Smooth muscle cell (in vitro differentiated cells): ENCODE data around the gene TCL1B. TPM values are rescaled to one million over a fixed set of nuclear protein-coding genes. Genes with fewer than 3 reads are reported as not detected.

Experiments
- DNase-seq: peaks from one replicate; lab custom pipeline; 2025; ENCODE audit not compliant: unreplicated experiment; lab: John Stamatoyannopoulos, UW
- H2AFZ ChIP-seq: fragments of 200-600 bp; sonication (generic); 2 replicates; pipeline ENCODE4 v1.6.0; 2016; ENCODE audit warnings: antibody characterized with exemption, low read depth, mild to moderate bottlenecking
- H3F3A ChIP-seq: fragments of 200-600 bp; sonication (generic); 2 replicates; pipeline ENCODE4 v1.6.0; 2017; ENCODE audit warnings: antibody characterized with exemption, low read depth
- H3K27ac ChIP-seq: fragments of 200-600 bp; sonication (generic); 2 replicates; pipeline ENCODE4 v1.5.1; 2016; ENCODE audit warnings: low read depth, mild to moderate bottlenecking
- H3K27me3 ChIP-seq: fragments of 200-600 bp; sonication (generic); 2 replicates; pipeline ENCODE4 v1.6.1; 2016; ENCODE audit warnings: low read depth, mild to moderate bottlenecking
- H3K36me3 ChIP-seq: fragments of 200-600 bp; sonication (generic); 2 replicates; pipeline ENCODE4 v1.5.1; 2016; ENCODE audit warnings: low read depth
- H3K4me1 ChIP-seq: fragments of 200-600 bp; sonication (generic); 2 replicates; pipeline ENCODE4 v1.5.1; 2016; ENCODE audit warnings: low read depth
- H3K4me2 ChIP-seq: fragments of 200-600 bp; sonication (generic); 2 replicates; pipeline ENCODE4 v1.6.0; 2016; ENCODE audit warnings: mild to moderate bottlenecking
- H3K4me3 ChIP-seq: fragments of 200-600 bp; sonication (generic); 2 replicates; pipeline ENCODE4 v1.5.1; 2016; ENCODE audit warnings: mild to moderate bottlenecking
- H3K79me2 ChIP-seq: fragments of 200-600 bp; sonication (generic); 2 replicates; pipeline ENCODE4 v1.6.0; 2016; ENCODE audit warnings: low read depth, mild to moderate bottlenecking
- H3K9ac ChIP-seq: fragments of 200-600 bp; sonication (generic); 2 replicates; pipeline ENCODE4 v1.6.0; 2016; ENCODE audit warnings: low read depth
- H3K9me3 ChIP-seq: fragments of 200-600 bp; sonication (generic); replicated peaks from 2 replicates; pipeline ENCODE4 v1.5.1; 2016; ENCODE audit warnings: low read depth
- H4K20me1 ChIP-seq: fragments of 200-600 bp; sonication (generic); 2 replicates; pipeline ENCODE4 v1.6.0; 2016; ENCODE audit warnings: low read depth
- CTCF ChIP-seq: fragments of 200-600 bp; sonication (generic); IDR thresholded peaks from 2 replicates; pipeline ENCODE4 v1.5.1; 2017; ENCODE audit warnings: borderline replicate concordance, mild to moderate bottlenecking, antibody characterized with exemption; ENCODE audit not compliant: insufficient read depth, poor library complexity, severe bottlenecking
- WGBS: methylation state at CpG from one replicate; pipeline ENCODE4 v1.1.7; 2016; ENCODE audit warnings: low lambda C conversion rate; 5-methylcytosine and 5-hydroxymethylcytosine counted together
- polyA plus RNA-seq: library from polyadenylated mRNA; unstranded; fragments of >200 nt; fragmentation: Nextera tagmentation; extraction: Ambion mirVana; gene quantifications from 2 replicates; pipeline ENCODE4 v1.2.1, GENCODE V29; 2016
- total RNA-seq: library from RNA; depleted of rRNA; stranded (reverse); fragments of >200 nt; gene quantifications from 2 replicates; pipeline ENCODE4 v1.2.3, GENCODE V29; 2014

TCL1B gene
- total and polyA plus RNA-seq, 2 experiments from 2014 or later: not detected

GRCh38 chr14:95703341-95703740 is 17.1 kb downstream of the TCL1B start:
- Histone ChIP-seq H3K27me3 (no peaks in the 10 kb centered on the region), H3K4me2 (no peak overlapping the region), H3K4me3 (no peak overlapping the region), H4K20me1 (no peaks in the 10 kb centered on the region), H2AFZ (no peak overlapping the region), H3K9me3 (no peaks in the 10 kb centered on the region), H3K79me2 (no peaks in the 10 kb centered on the region), H3K4me1 (peaks cover 25% of the 10 kb centered on the region), H3K36me3 (no peaks in the 10 kb centered on the region), H3F3A (no peaks in the 10 kb centered on the region), H3K27ac (no peak overlapping the region), H3K9ac (no peak overlapping the region)
- 83% methylated on average over 3 of the region's 3 CpGs for WGBS
- TF ChIP-seq CTCF: no peak
- DNase-seq: no peak

- H3K4me3 ChIP-seq: no peak overlapping the region
Measured at GRCh38 chr14:95703805-95704204, 17.6 kb downstream of the TCL1B start.

GRCh38 chr14:95705518-95705917 is 19.3 kb downstream of the TCL1B start:
- H3F3A ChIP-seq: no peaks in the 10 kb centered on the region
- no peak overlapping the region for H2AFZ ChIP-seq
- H3K27me3 ChIP-seq: peaks cover 11% of the 10 kb centered on the region
- H3K9me3 ChIP-seq: no peaks in the 10 kb centered on the region
- no peak overlapping the region for H3K4me3 ChIP-seq
- no peak for TF ChIP-seq CTCF
- H3K4me1 ChIP-seq: peaks cover 18% of the 10 kb centered on the region
- 94% methylated on average over 4 of the region's 4 CpGs for WGBS
- H3K79me2 ChIP-seq: no peaks in the 10 kb centered on the region
- no peaks in the 10 kb centered on the region for H3K36me3 ChIP-seq
- H3K4me2 ChIP-seq: no peak overlapping the region
- H3K27ac ChIP-seq: no peak overlapping the region
- no peak for DNase-seq
- no peaks in the 10 kb centered on the region for H4K20me1 ChIP-seq
- H3K9ac ChIP-seq: no peak overlapping the region

More at GRCh38 chr14:95703805-95704204, 17.6 kb downstream of the TCL1B start:
- Histone ChIP-seq H3K27me3 (peaks cover 3% of the 10 kb centered on the region), H3K9me3 (no peaks in the 10 kb centered on the region), H2AFZ (no peak overlapping the region), H3K36me3 (no peaks in the 10 kb centered on the region), H4K20me1 (no peaks in the 10 kb centered on the region), H3K79me2 (no peaks in the 10 kb centered on the region), H3F3A (no peaks in the 10 kb centered on the region), H3K4me2 (no peak overlapping the region), H3K27ac (no peak overlapping the region), H3K9ac (no peak overlapping the region), H3K4me1 (peaks cover 25% of the 10 kb centered on the region)
- no peak for DNase-seq
- WGBS: 80% methylated on average over 3 of the region's 3 CpGs
- no peak for TF ChIP-seq CTCF

GRCh38 chr14:95707327-95707726 is 21.1 kb downstream of the TCL1B start:
- 94% methylated on average over 5 of the region's 5 CpGs for WGBS
- Histone ChIP-seq H3F3A (no peaks in the 10 kb centered on the region), H3K79me2 (no peaks in the 10 kb centered on the region), H3K27ac (no peak overlapping the region), H3K36me3 (no peaks in the 10 kb centered on the region), H4K20me1 (no peaks in the 10 kb centered on the region), H3K9ac (no peak overlapping the region), H3K9me3 (no peaks in the 10 kb centered on the region), H3K4me1 (peaks cover 2% of the 10 kb centered on the region), H3K4me2 (no peak overlapping the region), H2AFZ (no peak overlapping the region), H3K27me3 (peaks cover 11% of the 10 kb centered on the region), H3K4me3 (no peak overlapping the region)
- DNase-seq: no peak
- TF ChIP-seq CTCF: no peak
